ENCODE data around the gene ZNF24.

ZNF24 gene

DNA sequence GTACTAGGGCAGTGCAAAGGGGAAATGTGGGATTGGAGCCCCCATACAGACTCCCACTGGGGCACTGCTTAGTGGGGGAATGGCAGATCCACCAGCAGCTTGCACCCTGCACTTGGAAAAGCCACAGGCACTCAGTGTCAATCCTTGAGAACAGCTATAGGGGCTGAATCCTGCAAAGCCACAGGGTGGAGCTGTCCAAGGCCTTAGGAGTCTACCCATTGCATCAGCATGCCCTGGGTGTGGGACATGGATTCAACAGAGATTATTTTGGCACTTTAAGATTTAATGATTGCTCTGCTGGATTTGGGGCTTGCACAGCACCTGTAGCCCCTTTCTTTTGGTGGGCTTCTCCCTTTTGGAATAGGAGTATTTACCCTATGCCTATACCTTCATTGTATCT lies 8.6 kb upstream of the ZNF24 start:
- DNase-seq, result no peak

- no peak for DNase-seq
Measured at GRCh38 chr18:35352283-35352682, 8.1 kb upstream of the ZNF24 start.

DNA sequence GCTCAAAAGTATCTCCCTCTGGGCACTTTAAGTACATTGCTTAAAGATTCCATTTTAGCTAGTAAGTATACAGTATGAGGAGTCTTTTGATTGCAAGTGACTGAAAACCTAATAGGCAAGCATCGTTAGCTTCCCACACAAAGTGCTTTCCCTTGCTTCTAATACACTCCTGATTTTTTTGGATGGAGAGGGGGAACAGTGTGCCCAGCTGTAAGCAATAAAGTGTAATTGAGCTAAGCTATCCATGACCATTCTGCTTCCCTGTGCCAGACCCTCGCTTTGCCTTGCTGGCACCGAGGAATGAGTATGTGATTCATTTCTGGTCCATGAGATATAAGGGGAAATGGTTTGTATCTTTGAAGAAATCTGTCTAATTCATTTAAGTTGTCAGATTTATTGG lies 3.8 kb upstream of the ZNF24 start:
- no peak for DNase-seq

GRCh38 chr18:35345950-35346349 lies 1.7 kb upstream of the ZNF24 start:
- DNase-seq, result no peak

DNA sequence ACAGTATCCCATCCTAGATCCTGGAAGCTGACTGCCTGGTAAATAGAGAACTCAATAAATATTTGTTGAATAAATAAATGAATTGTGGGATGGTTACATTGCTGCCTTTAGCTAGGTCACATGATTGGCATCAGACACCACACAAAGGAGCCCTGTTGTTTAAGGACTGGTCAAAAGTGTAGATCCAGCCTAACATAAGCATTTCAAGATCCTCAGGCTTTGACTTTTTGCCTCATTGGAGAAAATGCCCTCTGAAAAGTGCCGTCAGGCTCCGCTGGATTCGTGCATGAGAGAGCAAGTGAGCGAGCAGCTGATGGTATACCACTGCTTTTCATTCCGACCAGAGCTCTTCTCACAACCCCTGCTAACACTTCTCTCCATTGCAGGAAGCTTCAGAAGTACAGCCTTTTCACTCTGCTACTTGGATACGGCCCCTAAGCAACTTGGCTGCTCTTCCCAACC lies 1.3 kb upstream of the ZNF24 start:
- DNase-seq, result no peak

DNA sequence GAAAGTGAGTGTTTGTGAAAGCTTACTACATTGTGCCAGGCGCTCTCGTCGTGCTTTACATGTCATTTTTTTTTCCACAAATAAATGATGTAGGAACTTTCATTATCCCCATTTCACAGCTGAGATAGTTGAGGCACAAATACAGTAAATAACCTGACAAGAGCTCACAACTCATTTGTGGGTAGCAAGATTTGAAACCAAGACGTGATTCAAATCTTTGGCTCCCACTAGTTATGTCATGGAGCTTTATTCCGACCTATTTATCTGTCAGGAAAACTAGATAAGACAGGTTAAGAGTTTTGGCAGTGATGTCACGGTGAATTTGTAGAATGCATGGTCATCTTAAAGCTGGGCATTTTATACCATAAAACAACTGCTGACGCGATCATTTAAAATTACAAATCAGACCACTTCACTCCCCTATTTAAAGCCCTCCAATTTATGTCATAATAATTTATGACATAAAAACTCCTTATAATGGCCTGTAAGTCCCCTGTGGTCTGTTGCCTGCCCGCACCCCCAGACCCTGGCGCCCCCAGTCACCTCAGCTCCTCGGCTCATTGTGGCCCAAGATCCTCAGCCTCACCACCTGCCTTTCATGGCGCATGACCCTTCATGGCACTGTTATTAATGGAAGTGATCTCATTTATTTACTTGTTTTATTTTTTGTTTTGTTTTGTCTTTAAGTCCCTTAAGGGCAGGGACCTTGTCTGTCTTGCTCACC lies 678 bp upstream of the ZNF24 start:
- no peak for DNase-seq

DNA sequence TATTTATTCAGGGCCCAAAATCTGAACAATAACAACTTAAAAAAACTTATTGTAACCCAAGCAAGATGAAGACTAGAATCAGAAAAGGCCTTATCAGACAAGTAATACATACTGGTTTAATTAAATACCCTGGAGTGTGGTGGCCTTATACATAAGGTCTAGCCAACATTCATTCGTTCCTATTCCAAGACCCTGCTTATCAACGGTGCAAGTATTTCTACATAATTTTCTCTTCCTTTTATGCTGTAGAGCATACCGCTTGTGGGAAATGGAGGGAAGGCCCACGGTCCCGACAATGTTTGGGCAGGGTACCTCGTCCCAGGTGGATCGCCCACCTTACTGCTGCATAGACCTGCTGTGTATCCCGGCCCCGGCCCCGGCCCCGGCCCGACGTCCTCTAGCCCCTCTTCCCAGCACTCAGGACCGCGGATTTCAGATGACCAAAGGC lies 708 bp downstream of the ZNF24 start:
- no peak for DNase-seq

- no peak for DNase-seq
Measured at GRCh38 chr18:35337286-35337685, 6.9 kb downstream of the ZNF24 start.

GRCh38 chr18:35335866-35336265 lies 8.4 kb downstream of the ZNF24 start:
- no peak for DNase-seq

DNA sequence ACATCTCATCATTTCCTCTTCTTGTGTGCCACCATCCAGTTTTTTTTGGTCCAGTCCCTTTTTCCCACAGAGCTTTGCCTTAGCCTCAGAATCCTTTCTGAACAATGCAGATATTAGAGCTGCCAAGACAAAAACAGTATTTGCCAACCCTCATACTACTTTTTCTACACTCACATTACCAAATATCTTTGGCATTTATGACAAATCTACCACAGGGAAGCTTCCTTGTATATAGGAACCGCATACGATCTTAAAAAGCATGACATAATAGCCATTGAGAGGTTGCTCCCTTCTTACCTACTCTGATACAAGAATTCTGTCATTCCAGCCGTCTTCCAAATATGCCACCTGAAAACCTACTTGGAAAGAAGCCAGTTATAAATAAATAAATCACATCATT lies 9.4 kb downstream of the ZNF24 start:
- no peak for DNase-seq

DNA sequence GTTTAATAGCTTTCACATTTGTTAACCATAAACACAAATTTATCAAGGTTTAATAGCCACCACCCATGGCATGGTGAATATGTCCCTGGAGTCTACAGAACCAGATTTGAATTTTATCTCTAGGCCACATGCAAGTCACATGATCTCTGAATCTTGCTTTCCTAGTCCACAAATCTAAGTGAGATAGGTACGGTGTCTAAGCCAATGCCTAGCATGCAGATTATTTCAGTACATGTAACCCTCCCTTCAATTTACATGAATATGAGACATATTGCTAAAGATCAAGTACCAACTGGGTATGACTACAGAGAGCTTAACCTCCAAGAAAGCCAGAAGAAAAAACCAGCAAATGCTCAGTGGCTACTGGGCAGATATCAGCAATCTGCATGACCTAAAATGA lies 10.0 kb downstream of the ZNF24 start:
- no peak for DNase-seq

- no peak for DNase-seq
Measured at GRCh38 chr18:35331367-35332087, 12.7 kb downstream of the ZNF24 start.

DNA sequence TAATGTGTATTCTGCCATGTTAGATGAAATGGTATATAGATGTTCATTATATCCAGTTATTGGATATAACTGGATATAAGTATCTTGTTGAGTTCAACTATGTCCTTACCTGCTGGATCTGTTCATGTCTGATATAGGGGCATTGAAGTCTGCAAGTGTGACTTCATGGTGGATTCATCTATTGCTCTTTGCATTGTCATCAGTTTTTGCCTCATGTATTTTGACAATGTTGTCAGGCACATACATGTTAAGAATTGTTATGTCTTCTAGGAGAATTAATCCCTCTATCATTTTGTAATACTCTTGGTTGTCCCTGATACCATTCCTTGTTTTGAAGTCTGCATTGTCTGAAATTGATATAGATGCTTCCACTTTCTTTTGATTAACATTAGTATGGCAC lies 15.4 kb downstream of the ZNF24 start:
- no peak for DNase-seq

DNA sequence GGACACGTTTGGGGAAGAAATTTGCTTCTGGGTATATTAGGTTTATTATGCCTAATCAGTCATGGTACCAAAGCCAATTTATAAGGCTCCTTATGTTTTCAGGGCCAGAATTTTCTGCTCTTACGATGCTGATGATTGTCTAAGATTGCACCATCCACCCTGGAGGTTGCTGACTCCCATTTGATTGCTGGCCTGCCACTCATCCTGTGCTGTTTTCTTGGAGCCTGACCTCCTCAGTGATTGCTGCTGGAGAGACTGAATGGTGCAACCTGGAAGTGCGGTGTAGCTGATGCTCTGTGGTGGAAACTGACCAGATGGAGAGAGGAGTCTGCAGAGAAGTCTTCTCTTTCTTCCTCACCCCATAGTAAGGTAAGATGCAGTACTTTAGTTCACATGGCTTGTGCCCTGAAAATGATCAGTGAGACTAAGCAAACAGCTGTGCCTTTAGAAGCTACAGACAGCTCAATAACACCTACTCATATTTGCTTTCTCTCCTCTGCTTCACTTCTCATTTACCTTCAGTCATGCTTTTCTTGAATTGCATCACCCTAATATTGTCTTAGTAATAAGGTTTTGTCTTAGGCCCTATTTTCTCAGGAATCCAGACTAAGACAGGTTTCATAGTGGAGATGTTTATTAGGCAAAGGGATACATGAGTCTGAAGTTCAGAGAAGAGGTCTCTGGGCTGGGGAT lies 17.4 kb downstream of the ZNF24 start:
- no peak for DNase-seq

- DNase-seq, result no peak
Measured at GRCh38 chr18:35324926-35325655, 19.1 kb downstream of the ZNF24 start.

DNA sequence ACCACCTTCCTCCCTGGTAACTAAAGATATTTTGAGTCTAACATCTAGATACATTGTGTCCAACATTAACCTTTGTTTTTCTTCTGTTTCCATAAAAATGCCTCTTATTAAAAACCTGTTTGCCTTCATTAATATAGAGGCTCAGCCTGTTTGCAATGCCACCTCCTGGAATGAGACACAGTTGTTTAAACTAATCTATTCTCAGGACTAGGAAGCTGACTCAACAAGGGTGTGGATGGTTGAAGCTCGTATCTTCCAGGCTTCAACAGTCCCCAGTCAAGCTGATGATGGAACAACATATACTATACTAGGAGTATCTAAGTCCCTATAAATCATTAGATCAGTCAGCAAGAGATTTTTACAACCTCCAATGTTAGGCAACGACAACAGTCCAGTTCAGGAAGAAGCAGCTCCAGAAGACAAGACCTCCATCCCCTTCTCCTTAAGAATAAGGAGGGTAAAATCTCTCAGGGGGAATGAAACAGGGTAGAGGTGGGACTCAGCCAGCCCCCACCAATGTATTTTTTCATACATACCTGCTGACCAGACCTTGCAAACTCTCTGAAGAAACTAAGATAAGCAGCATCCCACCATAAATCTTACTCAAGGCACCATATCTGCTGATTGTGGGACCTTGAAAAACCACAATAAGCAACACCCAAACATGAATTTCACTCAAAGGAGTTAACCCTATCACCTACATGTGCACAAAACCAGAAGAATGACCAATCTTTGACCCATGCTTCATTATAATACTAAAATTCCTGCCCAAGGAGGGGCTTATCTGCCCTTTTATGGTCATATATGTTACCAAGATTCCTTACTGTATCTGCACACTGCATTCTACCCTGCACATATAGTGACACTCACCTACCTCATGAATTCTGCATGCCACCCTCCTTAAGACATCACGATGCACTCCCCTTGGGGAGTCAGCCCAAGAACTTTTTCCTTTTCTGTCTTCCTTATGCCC lies 21.4 kb downstream of the ZNF24 start:
- DNase-seq, result no peak

DNA sequence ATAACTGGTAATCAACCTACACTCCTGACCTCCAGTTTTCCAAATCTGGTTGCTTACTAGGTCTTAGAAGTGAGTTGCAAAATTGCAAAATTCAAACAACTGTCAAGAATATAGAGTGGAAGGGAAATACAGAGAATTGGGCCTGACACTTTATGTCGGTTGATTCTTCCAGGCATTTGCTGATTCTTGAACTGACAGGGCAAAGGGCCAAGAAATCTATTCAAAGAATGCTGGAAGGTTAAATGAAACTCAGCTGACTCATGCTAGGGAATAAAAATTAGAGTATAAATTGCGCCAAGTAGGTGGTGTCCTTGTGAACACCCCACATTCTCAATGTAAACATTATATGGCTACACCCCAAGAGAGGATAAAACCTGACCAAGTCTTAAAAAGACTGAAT lies 32.7 kb downstream of the ZNF24 start:
- no peak for DNase-seq

- DNase-seq, result no peak
Measured at GRCh38 chr18:35306588-35307250, 37.5 kb downstream of the ZNF24 start.

DNA sequence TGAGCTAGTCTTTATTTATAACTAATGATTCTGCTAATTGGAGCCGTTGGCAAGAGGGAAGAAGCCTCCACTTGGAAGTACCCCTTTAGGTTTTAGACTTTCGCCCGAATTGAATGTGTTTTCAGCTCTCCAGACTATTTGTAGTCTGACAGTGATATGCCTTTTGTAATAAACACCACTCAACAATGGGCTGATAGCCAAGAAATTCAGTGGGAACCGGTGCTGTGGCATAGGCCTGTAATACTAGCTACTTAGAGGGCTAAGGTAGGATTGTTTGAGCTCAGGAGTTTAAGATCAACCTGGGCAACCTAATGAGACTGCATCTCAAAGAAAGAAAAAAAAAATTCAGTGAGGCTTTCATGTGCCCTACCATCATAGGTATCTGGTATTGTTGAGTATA lies 40.6 kb downstream of the ZNF24 start:
- no peak for DNase-seq

DNA sequence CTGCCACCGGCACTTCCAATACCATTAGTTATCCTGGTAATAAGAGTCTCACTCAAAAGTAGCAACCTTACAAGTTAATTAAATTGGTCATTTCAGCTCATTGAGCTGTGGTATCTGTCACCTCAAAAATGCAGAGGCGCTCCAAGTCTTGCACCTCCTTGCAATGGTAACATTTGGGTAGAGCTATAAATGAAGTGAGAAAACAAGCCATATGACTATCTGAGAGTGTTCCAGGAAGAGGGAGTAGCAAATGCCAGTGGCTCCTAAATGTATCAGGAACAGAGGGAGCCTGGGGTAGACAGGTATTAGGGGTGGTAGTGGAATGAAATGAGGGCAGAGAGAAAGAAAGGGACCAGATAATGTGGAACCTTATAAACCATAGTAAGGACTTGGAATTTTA lies 48.2 kb downstream of the ZNF24 start:
- no peak for DNase-seq

GRCh38 chr18:35291166-35291565 lies 53.1 kb downstream of the ZNF24 start:
- DNase-seq, result no peak
